Activated CD4-positive, alpha-beta memory T cell treated with anti-CD3 and anti-CD28 coated beads, Interleukin-2, amount 10 ng/mL, durations not matched to agents 7 days and 5 days (primary cell): ENCODE data around the gene LMAN2L. TPM values are rescaled to one million over a fixed set of nuclear protein-coding genes. Genes with fewer than 3 reads are reported as not detected.

Source experiments
- CTCF ChIA-PET: fragments of 350-600 bp; sonication (Branson Sonifier 250); formaldehyde crosslinking; loops from one replicate; lab custom pipeline; 2021; ENCODE audit warnings: antibody characterized with exemption, inconsistent platforms; lab: Charles Lee
- POLR2A ChIA-PET: fragments of 350-600 bp; sonication (Branson Sonifier 250); formaldehyde crosslinking; loops from one replicate; lab custom pipeline; 2021; ENCODE audit warnings: antibody characterized with exemption; lab: Charles Lee
- DNase-seq: peaks from one replicate; pipeline ENCODE4 v3.0.0-alpha.2; 2020
- H3K27ac Mint-ChIP-seq: one replicate; pipeline ENCODE4 v1.8.0; 2021; ENCODE audit warnings: mild to moderate bottlenecking, mixed read lengths
- H3K27me3 Mint-ChIP-seq: one replicate; pipeline ENCODE4 v1.8.0; 2021; ENCODE audit warnings: mixed read lengths
- H3K36me3 Mint-ChIP-seq: one replicate; pipeline ENCODE4 v1.8.0; 2021; ENCODE audit warnings: low read depth, mixed read lengths
- H3K4me1 Mint-ChIP-seq: one replicate; pipeline ENCODE4 v1.8.0; 2021; ENCODE audit warnings: mixed read lengths
- H3K4me3 Mint-ChIP-seq: one replicate; pipeline ENCODE4 v1.8.0; 2021; ENCODE audit warnings: mild to moderate bottlenecking, mixed read lengths
- H3K9me3 Mint-ChIP-seq: one replicate; pipeline ENCODE4 v1.8.0; 2021; ENCODE audit warnings: mixed read lengths
- total RNA-seq, 2 experiments: library from RNA; stranded (reverse); gene quantifications; one replicate each; pipeline ENCODE4 v1.2.3, GENCODE V29; 2021

The LMAN2L gene
- total RNA-seq, 2 experiments from 2014 or later, result 10.8 to 12.2 TPM

- no peak for DNase-seq
- Mint-ChIP-seq H3K4me1 (no peaks in the 10 kb centered on the region), H3K27me3 (no peaks in the 10 kb centered on the region), H3K36me3 (no peaks in the 10 kb centered on the region), H3K9me3 (no peaks in the 10 kb centered on the region), H3K27ac (no peak overlapping the region), H3K4me3 (no peak overlapping the region)
- ChIA-PET POLR2A (no interaction called here), CTCF (no interaction called here)
Observed at GRCh38 chr2:96697476-96697875, 42.4 kb downstream of the LMAN2L start.

- no peak overlapping the region for H3K27ac Mint-ChIP-seq
- H3K36me3 Mint-ChIP-seq, result no peaks in the 10 kb centered on the region
- POLR2A ChIA-PET, result no interaction called here
- CTCF ChIA-PET, result no interaction called here
- H3K9me3 Mint-ChIP-seq, result no peaks in the 10 kb centered on the region
- H3K4me1 Mint-ChIP-seq, result no peaks in the 10 kb centered on the region
- H3K27me3 Mint-ChIP-seq, result no peaks in the 10 kb centered on the region
- H3K4me3 Mint-ChIP-seq, result no peak overlapping the region
- no peak for DNase-seq
Observed at GRCh38 chr2:96695602-96696001, 44.3 kb downstream of the LMAN2L start.

GRCh38 chr2:96694816-96695455 is 44.9 kb downstream of the LMAN2L start:
- Mint-ChIP-seq H3K9me3 (no peaks in the 10 kb centered on the region), H3K36me3 (no peaks in the 10 kb centered on the region), H3K4me3 (no peak overlapping the region), H3K4me1 (no peaks in the 10 kb centered on the region), H3K27ac (no peak overlapping the region), H3K27me3 (no peaks in the 10 kb centered on the region)
- POLR2A ChIA-PET, result no interaction called here
- no peak for DNase-seq
- CTCF ChIA-PET, result no interaction called here

- Mint-ChIP-seq H3K36me3 (no peaks in the 10 kb centered on the region), H3K27ac (no peak overlapping the region), H3K27me3 (no peaks in the 10 kb centered on the region), H3K4me1 (no peaks in the 10 kb centered on the region), H3K4me3 (no peak overlapping the region), H3K9me3 (no peaks in the 10 kb centered on the region)
- DNase-seq, result no peak
- ChIA-PET CTCF (no interaction called here), POLR2A (no interaction called here)
Observed at GRCh38 chr2:96694279-96694678, 45.6 kb downstream of the LMAN2L start.

GRCh38 chr2:96693286-96694200 is 46.3 kb downstream of the LMAN2L start:
- ChIA-PET CTCF (no interaction called here), POLR2A (no interaction called here)
- DNase-seq, result no peak
- Mint-ChIP-seq H3K4me3 (no peak overlapping the region), H3K36me3 (no peaks in the 10 kb centered on the region), H3K27me3 (no peaks in the 10 kb centered on the region), H3K4me1 (no peaks in the 10 kb centered on the region), H3K9me3 (no peaks in the 10 kb centered on the region), H3K27ac (no peak overlapping the region)

GRCh38 chr2:96692094-96692971 is 47.5 kb downstream of the LMAN2L start:
- ChIA-PET CTCF (interaction anchor here (0.6 kb wide), 1 partner anchor 63 kb away, joined by 3 read pairs; no protein-coding TSS in a partner anchor), POLR2A (no interaction called here)
- no peak for DNase-seq
- no peaks in the 10 kb centered on the region for H3K27me3 Mint-ChIP-seq
- H3K36me3 Mint-ChIP-seq, result no peaks in the 10 kb centered on the region
- no peaks in the 10 kb centered on the region for H3K9me3 Mint-ChIP-seq
- no peak overlapping the region for H3K4me3 Mint-ChIP-seq
- H3K4me1 Mint-ChIP-seq, result no peaks in the 10 kb centered on the region
- H3K27ac Mint-ChIP-seq, result no peak overlapping the region

GRCh38 chr2:96691022-96691612 is 48.7 kb downstream of the LMAN2L start:
- Mint-ChIP-seq H3K9me3 (no peaks in the 10 kb centered on the region), H3K4me1 (no peaks in the 10 kb centered on the region), H3K27me3 (no peaks in the 10 kb centered on the region), H3K27ac (no peak overlapping the region), H3K36me3 (no peaks in the 10 kb centered on the region), H3K4me3 (no peak overlapping the region)
- CTCF ChIA-PET, result no interaction called here
- POLR2A ChIA-PET, result no interaction called here
- DNase-seq, result no peak

- ChIA-PET POLR2A (no interaction called here), CTCF (no interaction called here)
- no peak overlapping the region for H3K4me3 Mint-ChIP-seq
- no peak for DNase-seq
- H3K36me3 Mint-ChIP-seq, result no peaks in the 10 kb centered on the region
- H3K9me3 Mint-ChIP-seq, result no peaks in the 10 kb centered on the region
- H3K4me1 Mint-ChIP-seq, result no peaks in the 10 kb centered on the region
- H3K27ac Mint-ChIP-seq, result no peak overlapping the region
- H3K27me3 Mint-ChIP-seq, result no peaks in the 10 kb centered on the region
Observed at GRCh38 chr2:96690306-96691021, 49.4 kb downstream of the LMAN2L start.

GRCh38 chr2:96689431-96689991 is 50.4 kb downstream of the LMAN2L start:
- H3K4me1 Mint-ChIP-seq, result no peaks in the 10 kb centered on the region
- DNase-seq, result no peak
- CTCF ChIA-PET, result no interaction called here
- H3K27ac Mint-ChIP-seq, result no peak overlapping the region
- no peaks in the 10 kb centered on the region for H3K27me3 Mint-ChIP-seq
- POLR2A ChIA-PET, result no interaction called here
- no peaks in the 10 kb centered on the region for H3K9me3 Mint-ChIP-seq
- H3K4me3 Mint-ChIP-seq, result no peak overlapping the region
- no peaks in the 10 kb centered on the region for H3K36me3 Mint-ChIP-seq

GRCh38 chr2:96688649-96689430 is 51.0 kb downstream of the LMAN2L start:
- Mint-ChIP-seq H3K4me1 (no peaks in the 10 kb centered on the region), H3K27ac (no peak overlapping the region), H3K36me3 (no peaks in the 10 kb centered on the region), H3K4me3 (no peak overlapping the region), H3K27me3 (no peaks in the 10 kb centered on the region), H3K9me3 (no peaks in the 10 kb centered on the region)
- no peak for DNase-seq
- CTCF ChIA-PET, result no interaction called here
- POLR2A ChIA-PET, result no interaction called here

- ChIA-PET CTCF (no interaction called here), POLR2A (no interaction called here)
- H3K36me3 Mint-ChIP-seq, result no peaks in the 10 kb centered on the region
- no peak for DNase-seq
- no peak overlapping the region for H3K27ac Mint-ChIP-seq
- H3K4me3 Mint-ChIP-seq, result no peak overlapping the region
- H3K27me3 Mint-ChIP-seq, result no peaks in the 10 kb centered on the region
- H3K4me1 Mint-ChIP-seq, result no peaks in the 10 kb centered on the region
- H3K9me3 Mint-ChIP-seq, result no peaks in the 10 kb centered on the region
Observed at GRCh38 chr2:96687711-96688640, 51.9 kb downstream of the LMAN2L start.
